H1 (cell line): ENCODE measurements around the gene THRB. TPM values are rescaled to one million over a fixed set of nuclear protein-coding genes. Genes with fewer than 3 reads are reported as not detected.

Experiments
- CTCF ChIA-PET: fragments of 300-600 bp; sonication (Branson Sonifier 250); formaldehyde crosslinking; loops from one replicate; lab custom pipeline; 2021; ENCODE audit not compliant: partially characterized antibody; lab: Charles Lee
- POLR2A ChIA-PET: fragments of 300-600 bp; sonication (Branson Sonifier 250); formaldehyde crosslinking; loops from one replicate; lab custom pipeline; 2021; ENCODE audit warnings: inconsistent platforms; ENCODE audit not compliant: partially characterized antibody; lab: Charles Lee
- DNase-seq, 2 experiments: peaks; one replicate each; pipeline versions ENCODE4 v3.0.0 to v3.0.0-alpha.2; 2010 to 2022; ENCODE audit warnings: low spot score in 2 of 2, low read depth in 1 of 2, mixed read lengths in 1 of 2
- FAIRE-seq: peaks from 2 replicates; lab custom pipeline; 2011; peaks lifted over from hg19 to GRCh38; lab: Jason Lieb, UNC
- H2AFZ ChIP-seq: 2 replicates; pipeline ENCODE4 v1.8.1; 2012; ENCODE audit warnings: low read length, inconsistent platforms
- H2AK5ac ChIP-seq: 2 replicates; pipeline ENCODE4 v1.6.1; 2013; ENCODE audit warnings: low read depth, low read length
- H2BK120ac ChIP-seq: replicated peaks from 2 replicates; pipeline ENCODE3; 2013; ENCODE audit warnings: low read depth, low read length, inconsistent platforms
- H2BK12ac ChIP-seq: 2 replicates; pipeline ENCODE4 v1.6.1; 2013; ENCODE audit warnings: low read depth, low read length
- H2BK15ac ChIP-seq: 2 replicates; pipeline ENCODE4 v1.6.1; 2013; ENCODE audit warnings: low read length
- H2BK20ac ChIP-seq: 2 replicates; pipeline ENCODE4 v1.6.1; 2013; ENCODE audit warnings: low read length
- H2BK5ac ChIP-seq: 2 replicates; pipeline ENCODE4 v1.6.1; 2013; ENCODE audit warnings: low read depth, low read length
- H3K14ac ChIP-seq: 2 replicates; pipeline ENCODE4 v1.6.1; 2013; ENCODE audit warnings: inconsistent platforms; ENCODE audit not compliant: insufficient read length
- H3K18ac ChIP-seq: 2 replicates; pipeline ENCODE4 v1.6.1; 2013; ENCODE audit warnings: low read length; ENCODE audit errors: extremely low read depth
- H3K23ac ChIP-seq: 2 replicates; pipeline ENCODE4 v1.6.1; 2013; ENCODE audit warnings: inconsistent platforms; ENCODE audit not compliant: insufficient read length
- H3K23me2 ChIP-seq: 2 replicates; pipeline ENCODE4 v1.6.1; 2013; ENCODE audit warnings: low read depth, low read length
- H3K27ac ChIP-seq: 2 replicates; pipeline ENCODE4 v1.6.1; 2011; ENCODE audit warnings: low read depth, low read length, inconsistent platforms
- H3K27me3 ChIP-seq, 4 experiments: replicated peaks in 1 of 4; 1 replicate in 1 of 4; 2 replicates in 3 of 4; pipeline versions ENCODE4 v1.6.1 to v1.8.1; 2011 to 2013; ENCODE audit warnings: low read length in 3 of 4, mild to moderate bottlenecking in 3 of 4, inconsistent platforms in 2 of 4, mixed read lengths in 2 of 4, moderate library complexity in 1 of 4; ENCODE audit not compliant: control insufficient read depth in 3 of 4, insufficient read depth in 3 of 4; ENCODE audit errors: extremely low read depth in 1 of 4
- H3K36me3 ChIP-seq, 4 experiments: 2 replicates each; pipeline versions ENCODE4 v1.6.1 to v1.8.1; 2011 to 2013; ENCODE audit warnings: mild to moderate bottlenecking in 4 of 4, low read length in 3 of 4, moderate library complexity in 2 of 4, control low read depth in 1 of 4, inconsistent platforms in 1 of 4; ENCODE audit not compliant: insufficient read depth in 4 of 4, control insufficient read depth in 2 of 4
- H3K4ac ChIP-seq: replicated peaks from 2 replicates; pipeline ENCODE3; 2013; ENCODE audit warnings: low read length, low read depth, mixed read lengths, inconsistent platforms; ENCODE audit not compliant: insufficient read length
- H3K4me1 ChIP-seq, 4 experiments: replicated peaks in 1 of 4; 1 replicate in 1 of 4; 2 replicates in 3 of 4; pipeline versions ENCODE4 v1.6.1 to v1.8.1; 2011 to 2013; ENCODE audit warnings: low read length in 3 of 4, inconsistent platforms in 2 of 4, mixed read lengths in 1 of 4; ENCODE audit not compliant: insufficient read depth in 4 of 4, control insufficient read depth in 3 of 4
- H3K4me2 ChIP-seq, 2 experiments: 2 replicates each; pipeline versions ENCODE4 v1.6.1 to v1.8.1; 2011 to 2013; ENCODE audit warnings: low read depth in 2 of 2, low read length in 2 of 2, control low read depth in 1 of 2, inconsistent platforms in 1 of 2, mild to moderate bottlenecking in 1 of 2; ENCODE audit not compliant: insufficient read depth in 1 of 2
- H3K4me3 ChIP-seq, 4 experiments: fragments of 200-600, 300-600 bp in 1 of 4; sonication (generic), shearing (Covaris generic), sonication (Bioruptor Twin) in 1 of 4; 2 replicates each; pipeline versions ENCODE4 v1.5.1 to v1.8.1; 2011 to 2016; ENCODE audit warnings: low read length in 4 of 4, low read depth in 3 of 4, control low read depth in 2 of 4, inconsistent platforms in 2 of 4, mild to moderate bottlenecking in 2 of 4, mixed read lengths in 1 of 4, moderate library complexity in 1 of 4; ENCODE audit not compliant: insufficient read depth in 2 of 4; ENCODE audit errors: extremely low read depth in 1 of 4
- H3K56ac ChIP-seq: replicated peaks from 2 replicates; pipeline ENCODE3; 2013; ENCODE audit warnings: low read depth, mild to moderate bottlenecking, mixed read lengths, low read length, inconsistent platforms; ENCODE audit not compliant: insufficient read length
- H3K79me1 ChIP-seq: 2 replicates; pipeline ENCODE4 v1.6.1; 2013; ENCODE audit warnings: low read depth, low read length, control low read depth
- H3K79me2 ChIP-seq, 2 experiments: 2 replicates each; pipeline versions ENCODE4 v1.6.1 to v1.8.1; 2012 to 2013; ENCODE audit warnings: low read length in 2 of 2, mild to moderate bottlenecking in 2 of 2, inconsistent platforms in 1 of 2; ENCODE audit not compliant: insufficient read depth in 2 of 2, control insufficient read depth in 1 of 2
- H3K9ac ChIP-seq, 4 experiments: replicated peaks in 1 of 4; 1 replicate in 1 of 4; 2 replicates in 3 of 4; pipeline versions ENCODE4 v1.6.1 to v1.8.1; 2011 to 2013; ENCODE audit warnings: low read depth in 3 of 4, low read length in 3 of 4, control low read depth in 2 of 4, mild to moderate bottlenecking in 2 of 4, moderate library complexity in 2 of 4, inconsistent platforms in 1 of 4; ENCODE audit errors: extremely low read depth in 1 of 4
- H3K9me3 ChIP-seq, 2 experiments: 2 replicates each; pipeline versions ENCODE4 v1.6.1 to v1.8.1; 2012 to 2013; ENCODE audit warnings: mild to moderate bottlenecking in 2 of 2, moderate library complexity in 2 of 2, control low read depth in 1 of 2, inconsistent platforms in 1 of 2, low read depth in 1 of 2, low read length in 1 of 2, mixed read lengths in 1 of 2; ENCODE audit not compliant: insufficient read depth in 2 of 2
- H4K20me1 ChIP-seq, 2 experiments: replicated peaks in 1 of 2; 2 replicates each; pipeline versions ENCODE3 to v1.8.1; 2011 to 2013; ENCODE audit warnings: inconsistent platforms in 2 of 2, low read length in 2 of 2, mild to moderate bottlenecking in 1 of 2; ENCODE audit not compliant: insufficient read depth in 2 of 2, control insufficient read depth in 1 of 2
- H4K5ac ChIP-seq: 2 replicates; pipeline ENCODE4 v1.6.1; 2013; ENCODE audit warnings: low read length, low read depth, mixed read lengths, inconsistent platforms; ENCODE audit not compliant: insufficient read length
- H4K8ac ChIP-seq: 2 replicates; pipeline ENCODE4 v1.8.0; 2013; ENCODE audit warnings: mild to moderate bottlenecking, moderate library complexity, low read length, inconsistent platforms; ENCODE audit not compliant: insufficient read depth; ENCODE audit errors: extremely low read depth
- H4K91ac ChIP-seq: replicated peaks from 2 replicates; pipeline ENCODE3; 2013; ENCODE audit warnings: low read length, mixed read lengths, inconsistent platforms; ENCODE audit not compliant: insufficient read length
- ASH2L ChIP-seq: fragments of 200-600, 300-600 bp; sonication (generic); IDR thresholded peaks from one replicate; pipeline ENCODE4 v1.7.1; 2017; ENCODE audit warnings: low read length
- E2F6 ChIP-seq: IDR thresholded peaks from 2 replicates; pipeline ENCODE4 v1.6.1; 2012; ENCODE audit warnings: inconsistent platforms
- KDM5A ChIP-seq: fragments of 200-600 bp; IDR thresholded peaks from 2 replicates; pipeline ENCODE4 v1.7.1; 2012; ENCODE audit warnings: mild to moderate bottlenecking, low read length, inconsistent platforms, mixed read lengths
- TEAD4 ChIP-seq: IDR thresholded peaks from 2 replicates; pipeline ENCODE4 v1.6.1; 2012; ENCODE audit warnings: low read depth, low read length, inconsistent platforms, mixed read lengths
- WGBS, 2 experiments: shearing (Covaris generic) in 1 of 2; methylation state at CpG; one replicate each; pipeline versions ENCODE4 v1.1.6 to v1.1.7; 2013 to 2015; ENCODE audit warnings: low lambda C conversion rate in 2 of 2, mixed read lengths in 2 of 2, inconsistent platforms in 1 of 2, low coverage in 1 of 2, missing lambda C conversion rate in 1 of 2; ENCODE audit not compliant: insufficient replicate concordance in 2 of 2, insufficient coverage in 1 of 2, insufficient read length in 1 of 2; ENCODE audit errors: extremely low coverage in 1 of 2, missing lambda C conversion rate in 1 of 2; 5-methylcytosine and 5-hydroxymethylcytosine counted together
- polyA plus RNA-seq, 7 experiments: library from polyadenylated mRNA; depleted of rRNA in 3 of 7; stranded (reverse) in 5 of 7; unstranded in 2 of 7; fragments of >200 nt in 5 of 7; fragments of 200-250 nt in 2 of 7; gene quantifications; 1 replicate in 5 of 7; 2 replicates in 1 of 7; 4 replicates in 1 of 7; pipeline versions ENCODE4 v1.2.1 to v1.2.3, GENCODE V29; 2011 to 2013; ENCODE audit warnings: missing spikeins in 2 of 7, mixed read lengths in 2 of 7
- total RNA-seq: library from RNA; stranded (reverse); fragmentation: NEBNext Ultra II Directional; extraction: Animal tissue kit (Norgen Biotek cat#: 25700); gene quantifications from 2 replicates; pipeline ENCODE4 v1.2.1, GENCODE V29; 2021
- TF ChIP-seq, protein P1 (sequence below), 3 experiments: IDR thresholded peaks; 1 replicate in 2 of 3; 2 replicates in 1 of 3; pipeline versions ENCODE4 v1.5.1 to v1.6.1; 2011; ENCODE audit warnings: low read length in 3 of 3, mild to moderate bottlenecking in 3 of 3, inconsistent platforms in 2 of 3, low read depth in 1 of 3, moderate library complexity in 1 of 3; ENCODE audit not compliant: insufficient read depth in 1 of 3; ENCODE audit errors: control extremely low read depth in 1 of 3

The THRB gene
- total and polyA plus RNA-seq, 2 of the 8 experiments (the other 6 are each of a cell fraction or from before 2014, with no cell fraction given), result 0.98 to 3.9 TPM

DNA sequence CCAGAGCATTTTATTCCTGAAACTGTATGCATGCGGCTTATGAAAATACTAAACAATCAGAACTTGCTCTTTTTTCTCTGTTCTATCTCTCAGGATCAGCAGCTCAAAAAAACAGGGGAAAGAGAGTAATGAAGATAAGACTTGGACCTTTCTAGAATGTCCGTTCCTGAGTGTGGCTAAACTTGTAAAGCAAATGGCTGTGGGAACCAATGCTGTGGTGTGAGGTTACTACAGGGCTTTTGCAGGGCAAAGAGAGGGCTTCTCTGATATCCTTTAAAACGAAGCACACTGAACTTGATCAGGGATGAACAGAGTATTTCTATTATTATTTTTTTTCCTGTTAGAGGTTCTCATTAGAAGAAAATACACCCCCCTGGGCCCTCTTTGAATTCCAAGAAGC lies 223.4 kb downstream of the THRB start:
- no peak overlapping the region for H2BK120ac ChIP-seq
- no peak overlapping the region for H3K14ac ChIP-seq

More for the DNA sequence above, 223.4 kb downstream of the THRB start:
- no peak overlapping the region for H3K18ac ChIP-seq
- TF ChIP-seq, protein P1, sequence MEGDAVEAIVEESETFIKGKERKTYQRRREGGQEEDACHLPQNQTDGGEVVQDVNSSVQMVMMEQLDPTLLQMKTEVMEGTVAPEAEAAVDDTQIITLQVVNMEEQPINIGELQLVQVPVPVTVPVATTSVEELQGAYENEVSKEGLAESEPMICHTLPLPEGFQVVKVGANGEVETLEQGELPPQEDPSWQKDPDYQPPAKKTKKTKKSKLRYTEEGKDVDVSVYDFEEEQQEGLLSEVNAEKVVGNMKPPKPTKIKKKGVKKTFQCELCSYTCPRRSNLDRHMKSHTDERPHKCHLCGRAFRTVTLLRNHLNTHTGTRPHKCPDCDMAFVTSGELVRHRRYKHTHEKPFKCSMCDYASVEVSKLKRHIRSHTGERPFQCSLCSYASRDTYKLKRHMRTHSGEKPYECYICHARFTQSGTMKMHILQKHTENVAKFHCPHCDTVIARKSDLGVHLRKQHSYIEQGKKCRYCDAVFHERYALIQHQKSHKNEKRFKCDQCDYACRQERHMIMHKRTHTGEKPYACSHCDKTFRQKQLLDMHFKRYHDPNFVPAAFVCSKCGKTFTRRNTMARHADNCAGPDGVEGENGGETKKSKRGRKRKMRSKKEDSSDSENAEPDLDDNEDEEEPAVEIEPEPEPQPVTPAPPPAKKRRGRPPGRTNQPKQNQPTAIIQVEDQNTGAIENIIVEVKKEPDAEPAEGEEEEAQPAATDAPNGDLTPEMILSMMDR (IDR thresholded peaks at IDR 0.05; ENCODE audit: control extremely low read depth in 1 of 3, insufficient read depth in 1 of 3, low read depth in 1 of 3, low read length in 3 of 3), result no peak
- TF ChIP-seq ASH2L (no peak), TEAD4 (no peak), KDM5A (no peak), E2F6 (no peak)
- TF ChIP-seq, all 59 proteins: peak for 0
- Histone ChIP-seq H3K23me2 (no peaks in the 10 kb centered on the region), H4K20me1 (no peaks in the 10 kb centered on the region), H3K23ac (no peak overlapping the region), H4K91ac (no peak overlapping the region), H2AFZ (no peak overlapping the region), H3K27ac (no peak overlapping the region), H3K27me3 (no peaks in the 10 kb centered on the region), H3K9ac (no peak overlapping the region), H3K4me3 (no peak overlapping the region), H3K4ac (no peak overlapping the region), H4K5ac (no peak overlapping the region), H3K79me1 (no peaks in the 10 kb centered on the region), H2BK15ac (no peak overlapping the region), H2BK5ac (no peak overlapping the region), H3K4me1 (no peaks in the 10 kb centered on the region), H2AK5ac (no peak overlapping the region), H3K79me2 (no peaks in the 10 kb centered on the region), H3K36me3 (no peaks in the 10 kb centered on the region), H4K8ac (no peak overlapping the region), H3K56ac (no peak overlapping the region), H3K9me3 (no peaks in the 10 kb centered on the region), H2BK20ac (no peak overlapping the region), H3K4me2 (no peak overlapping the region), H2BK12ac (no peak overlapping the region)
- DNase-seq, result no peak
- FAIRE-seq, result no peak
- CTCF ChIA-PET, result interaction anchor here (1.0 kb wide), 1 partner anchor 411 kb away, joined by 3 read pairs; no protein-coding TSS in a partner anchor
- POLR2A ChIA-PET, result no interaction called here
- WGBS, 2 experiments, result 79% methylated on average over 3 of the region's 3 CpGs; no CpG with 5 or more reads in 1 of the 2 experiments
